PC-3 (cell line): Measurements from ENCODE around the gene CD274.

Experiments used
- EZH2 ChIP-seq: fragments of 300-600 bp; sonication (generic); IDR thresholded peaks from one replicate; pipeline ENCODE4 v1.6.1; 2017; ENCODE audit warnings: antibody characterized with exemption, mild to moderate bottlenecking, low read length; ENCODE audit not compliant: unreplicated experiment
- EZH2phosphoT487 ChIP-seq: fragments of 300-600 bp; sonication (generic); IDR thresholded peaks from 2 replicates; pipeline ENCODE4 v1.6.1; 2018; ENCODE audit warnings: mild to moderate bottlenecking, antibody characterized with exemption, low read length, borderline replicate concordance
- TF ChIP-seq, protein P1 (sequence below): fragments of 300-600 bp; sonication (generic); conservative IDR thresholded peaks from 2 replicates; pipeline ENCODE4 v1.5.1; 2017; ENCODE audit warnings: antibody characterized with exemption, low read depth, mild to moderate bottlenecking, low read length

DNA sequence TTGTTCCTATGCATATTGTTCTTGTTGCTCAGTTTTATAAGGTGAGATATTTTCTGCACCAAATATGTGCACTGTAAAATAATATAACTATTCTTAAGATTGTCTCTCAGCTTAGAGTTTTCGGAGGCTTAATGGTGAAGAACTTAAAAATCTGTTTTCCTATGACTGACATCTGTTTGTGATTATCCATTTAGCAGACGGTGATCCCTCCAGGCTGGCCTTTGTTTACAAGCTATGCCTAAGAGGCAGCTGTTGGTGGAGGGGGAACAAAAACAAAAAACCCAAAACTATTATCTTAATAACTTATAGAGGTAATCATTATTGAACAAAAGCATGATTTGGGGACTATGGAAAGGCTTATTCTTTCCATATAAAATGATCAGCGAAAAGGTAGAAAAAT, 60.6 kb downstream of the CD274 start:
- TF ChIP-seq, protein P1, sequence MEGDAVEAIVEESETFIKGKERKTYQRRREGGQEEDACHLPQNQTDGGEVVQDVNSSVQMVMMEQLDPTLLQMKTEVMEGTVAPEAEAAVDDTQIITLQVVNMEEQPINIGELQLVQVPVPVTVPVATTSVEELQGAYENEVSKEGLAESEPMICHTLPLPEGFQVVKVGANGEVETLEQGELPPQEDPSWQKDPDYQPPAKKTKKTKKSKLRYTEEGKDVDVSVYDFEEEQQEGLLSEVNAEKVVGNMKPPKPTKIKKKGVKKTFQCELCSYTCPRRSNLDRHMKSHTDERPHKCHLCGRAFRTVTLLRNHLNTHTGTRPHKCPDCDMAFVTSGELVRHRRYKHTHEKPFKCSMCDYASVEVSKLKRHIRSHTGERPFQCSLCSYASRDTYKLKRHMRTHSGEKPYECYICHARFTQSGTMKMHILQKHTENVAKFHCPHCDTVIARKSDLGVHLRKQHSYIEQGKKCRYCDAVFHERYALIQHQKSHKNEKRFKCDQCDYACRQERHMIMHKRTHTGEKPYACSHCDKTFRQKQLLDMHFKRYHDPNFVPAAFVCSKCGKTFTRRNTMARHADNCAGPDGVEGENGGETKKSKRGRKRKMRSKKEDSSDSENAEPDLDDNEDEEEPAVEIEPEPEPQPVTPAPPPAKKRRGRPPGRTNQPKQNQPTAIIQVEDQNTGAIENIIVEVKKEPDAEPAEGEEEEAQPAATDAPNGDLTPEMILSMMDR: no peak
- TF ChIP-seq EZH2 (no peak), EZH2phosphoT487 (no peak)
